ENCODE data around the gene GPR87.

DNA sequence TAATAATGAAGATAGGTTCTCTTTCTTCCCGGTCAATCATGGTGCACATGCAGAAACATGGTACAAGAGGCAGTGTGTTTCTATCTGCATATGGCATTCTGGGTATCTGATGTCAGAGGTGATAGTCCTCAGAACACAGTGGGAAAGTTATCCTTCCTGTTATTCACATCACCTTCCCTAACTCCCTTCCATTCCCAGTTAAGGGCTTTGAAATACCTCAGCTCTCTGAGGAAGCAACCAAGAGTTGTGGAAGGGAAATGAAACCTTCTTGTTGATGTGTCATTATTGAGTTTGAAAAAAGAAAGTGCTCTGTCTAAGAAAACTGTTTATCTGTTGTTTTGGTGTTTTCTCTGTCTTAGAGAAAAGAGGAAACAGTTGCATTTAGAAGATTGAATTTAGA is 34.6 kb upstream of the GPR87 start:
- TF ChIP-seq ESRRG (CRISPR knock-in tag; IDR thresholded peaks at IDR 0.05) = no peak
- TF ChIP-seq TSHZ2 (CRISPR knock-in tag; IDR thresholded peaks at IDR 0.05) = no peak
- no peak for TF ChIP-seq TOX (CRISPR knock-in tag; IDR thresholded peaks at IDR 0.05; ENCODE audit: borderline replicate concordance)
- TF ChIP-seq RARB (CRISPR knock-in tag; IDR thresholded peaks at IDR 0.05) = no peak
- no peak for TF ChIP-seq PATZ1 (CRISPR knock-in tag; IDR thresholded peaks at IDR 0.05; ENCODE audit: borderline replicate concordance)
- TF ChIP-seq ZNF8 (CRISPR knock-in tag; IDR thresholded peaks at IDR 0.05) = no peak
- TF ChIP-seq, protein P1, sequence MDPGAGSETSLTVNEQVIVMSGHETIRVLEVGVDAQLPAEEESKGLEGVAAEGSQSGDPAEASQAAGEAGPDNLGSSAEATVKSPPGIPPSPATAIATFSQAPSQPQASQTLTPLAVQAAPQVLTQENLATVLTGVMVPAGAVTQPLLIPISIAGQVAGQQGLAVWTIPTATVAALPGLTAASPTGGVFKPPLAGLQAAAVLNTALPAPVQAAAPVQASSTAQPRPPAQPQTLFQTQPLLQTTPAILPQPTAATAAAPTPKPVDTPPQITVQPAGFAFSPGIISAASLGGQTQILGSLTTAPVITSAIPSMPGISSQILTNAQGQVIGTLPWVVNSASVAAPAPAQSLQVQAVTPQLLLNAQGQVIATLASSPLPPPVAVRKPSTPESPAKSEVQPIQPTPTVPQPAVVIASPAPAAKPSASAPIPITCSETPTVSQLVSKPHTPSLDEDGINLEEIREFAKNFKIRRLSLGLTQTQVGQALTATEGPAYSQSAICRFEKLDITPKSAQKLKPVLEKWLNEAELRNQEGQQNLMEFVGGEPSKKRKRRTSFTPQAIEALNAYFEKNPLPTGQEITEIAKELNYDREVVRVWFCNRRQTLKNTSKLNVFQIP (CRISPR knock-in tag; IDR thresholded peaks at IDR 0.05; ENCODE audit: borderline replicate concordance, low read depth) = no peak
- no peak for TF ChIP-seq ARNTL (CRISPR knock-in tag; IDR thresholded peaks at IDR 0.05; ENCODE audit: borderline replicate concordance, low read depth)
- no peak for TF ChIP-seq BACH2 (CRISPR knock-in tag; IDR thresholded peaks at IDR 0.05; ENCODE audit: borderline replicate concordance)
- TF ChIP-seq ZNF565 (CRISPR knock-in tag; conservative IDR thresholded peaks at IDR 0.05; ENCODE audit: low read depth) = no peak
